GM21515 (cell line): ENCODE results near the gene ZNF658.
"Not testable (repeated sequence)": the region's sequence is repeated elsewhere in the genome, so short reads cannot be mapped to it uniquely, and the experiment has no call there.

ENCODE experiments used
- ATAC-seq: cut with Tn5 transposase; IDR thresholded peaks from one replicate; pipeline ENCODE4 v1.9.1; 2021; ENCODE audit not compliant: unreplicated experiment

ZNF658 gene

GRCh38 chr9:66900490-66901131 lies at the start of gene ZNF658:
ZNF658 (plus strand) TSS chr9:66900725; CDS start chr9:66903562, 2,837 bp downstream.
- peak; percentile 99 for ATAC-seq

GRCh38 chr9:66861732-66862131 lies 38.8 kb upstream of the ZNF658 start:
- ATAC-seq = not testable (repeated sequence)

GRCh38 chr9:66868660-66869059 lies 31.9 kb upstream of the ZNF658 start:
- not testable (repeated sequence) for ATAC-seq

GRCh38 chr9:66880605-66881004 lies 19.9 kb upstream of the ZNF658 start:
- ATAC-seq = peak; percentile 88

GRCh38 chr9:66881847-66882246 lies 18.7 kb upstream of the ZNF658 start:
- not testable (repeated sequence) for ATAC-seq

GRCh38 chr9:66890334-66890733 lies 10.2 kb upstream of the ZNF658 start:
- ATAC-seq = peak; percentile 91

GRCh38 chr9:66901141-66901540 lies 616 bp downstream of the ZNF658 start:
- ATAC-seq = peak; percentile 25

- ATAC-seq = not testable (repeated sequence)
Measured at GRCh38 chr9:66909560-66909959, 9.0 kb downstream of the ZNF658 start.

GRCh38 chr9:66920072-66920471 lies 19.5 kb downstream of the ZNF658 start:
- ATAC-seq = not testable (repeated sequence)

- not testable (repeated sequence) for ATAC-seq
Measured at GRCh38 chr9:66936194-66936870, 35.8 kb downstream of the ZNF658 start.

GRCh38 chr9:66937662-66938061 lies 37.1 kb downstream of the ZNF658 start:
- ATAC-seq = not testable (repeated sequence)

- not testable (repeated sequence) for ATAC-seq
Measured at GRCh38 chr9:66938322-66938721, 37.8 kb downstream of the ZNF658 start.

GRCh38 chr9:66939878-66940830 lies 39.6 kb downstream of the ZNF658 start:
- ATAC-seq = not testable (repeated sequence)

GRCh38 chr9:66942400-66943155 lies 42.1 kb downstream of the ZNF658 start:
- not testable (repeated sequence) for ATAC-seq

GRCh38 chr9:66952576-66952975 lies 52.1 kb downstream of the ZNF658 start:
- ATAC-seq = not testable (repeated sequence)
